Left renal pelvis (tissue), 4 donors: ENCODE data around the gene UQCRC1. TPM values are rescaled to one million over a fixed set of nuclear protein-coding genes. Genes with fewer than 3 reads are reported as not detected.

Experiments
- DNase-seq, 4 donors: peaks; one replicate each; pipeline ENCODE4 v3.0.0-alpha.2; 2013; ENCODE audit warnings: low read depth in 4 of 4, low spot score in 3 of 4
- polyA plus RNA-seq, 4 donors: library from polyadenylated mRNA; unstranded; fragments of 120-200 nt; gene quantifications; one replicate each; pipeline ENCODE4 v1.2.1, GENCODE V29; 2013; ENCODE audit not compliant: insufficient read length in 4 of 4

UQCRC1 gene
- polyA plus RNA-seq, 4 donors = 124 to 300 (median 248) TPM

- no peak for DNase-seq
Measured at GRCh38 chr3:48599509-48600285, 9.7 kb downstream of the UQCRC1 start.

DNA sequence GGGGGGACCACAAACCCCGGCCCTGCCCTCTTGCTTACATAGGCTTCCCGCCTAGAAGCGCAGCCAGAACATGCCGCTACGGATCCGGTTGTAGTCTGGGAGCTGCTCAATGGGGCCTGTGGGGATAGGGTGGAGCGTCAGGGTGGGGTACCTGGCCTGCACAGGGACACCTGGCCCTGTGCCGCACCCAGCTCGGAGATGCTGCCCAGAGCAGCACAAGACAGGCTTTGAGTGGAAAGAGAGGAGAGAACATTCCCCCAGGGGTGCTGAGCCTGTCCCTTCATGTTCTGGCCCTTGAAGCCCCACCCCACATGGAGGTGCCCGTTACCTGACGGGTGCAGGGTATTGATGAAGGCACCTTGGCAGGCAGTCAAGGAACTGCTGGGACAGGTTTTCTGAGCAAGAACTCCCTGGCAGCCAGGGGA is 10.4 kb downstream of the UQCRC1 start:
- DNase-seq = no peak

DNA sequence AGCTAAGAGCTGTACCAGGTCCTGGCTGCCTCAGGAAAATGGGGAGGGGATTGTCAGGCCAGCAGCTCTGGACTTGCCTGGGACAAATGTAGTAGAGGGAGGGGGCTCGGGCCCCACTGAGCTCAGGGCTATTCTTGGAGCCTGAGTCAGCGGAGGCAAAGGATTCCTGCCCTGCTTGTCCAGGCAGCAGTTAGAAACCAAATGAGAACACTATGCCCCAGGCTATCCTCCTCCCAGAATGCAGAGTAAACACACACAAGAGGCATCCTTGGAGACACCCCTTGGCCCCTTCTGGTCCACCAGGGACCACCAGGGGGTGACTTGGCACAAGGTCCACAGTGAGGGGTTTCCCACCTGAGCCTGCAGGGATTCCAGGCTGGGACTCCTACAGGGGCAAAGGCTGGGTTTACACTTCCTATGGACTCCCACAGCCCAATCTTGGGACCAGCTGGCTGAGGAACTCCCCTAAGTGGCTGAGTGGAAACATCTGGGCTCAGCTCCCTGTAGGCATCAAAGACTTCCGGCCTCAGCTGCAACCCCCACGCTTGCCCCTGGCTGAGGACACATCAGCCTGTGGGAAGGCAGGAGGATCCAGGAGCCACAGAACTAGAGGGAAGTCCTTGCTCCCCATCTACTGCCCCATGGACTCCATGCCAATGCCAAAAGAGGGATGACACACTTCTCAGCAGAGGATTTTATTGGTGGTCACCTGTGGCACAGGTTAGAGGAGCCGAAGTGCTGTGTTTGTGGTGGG is 10.9 kb downstream of the UQCRC1 start:
- DNase-seq = peak in 3 of 4 donors; percentile 60 to 78 (median 71)

DNA sequence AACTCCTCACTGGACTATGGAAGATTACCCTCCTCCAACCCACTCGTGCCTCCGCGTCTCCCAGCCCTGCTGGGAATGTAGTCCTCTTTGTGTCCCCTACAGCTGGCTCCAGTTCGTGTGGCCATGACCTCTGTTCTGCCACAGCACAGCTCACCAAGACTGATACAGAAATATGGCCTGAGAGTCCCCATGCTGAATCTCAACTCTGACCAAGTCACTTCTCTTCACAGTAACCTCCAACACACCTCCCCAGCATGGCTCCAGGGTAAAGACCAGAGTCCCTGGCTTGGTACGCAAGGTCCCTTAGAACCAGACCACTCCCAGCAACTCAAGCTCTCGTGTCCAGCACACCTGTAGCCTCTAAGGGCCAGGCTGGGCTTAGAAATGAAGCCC is 12.0 kb downstream of the UQCRC1 start:
- DNase-seq = no peak

- DNase-seq = no peak
Measured at GRCh38 chr3:48596676-48597407, 12.6 kb downstream of the UQCRC1 start.

DNA sequence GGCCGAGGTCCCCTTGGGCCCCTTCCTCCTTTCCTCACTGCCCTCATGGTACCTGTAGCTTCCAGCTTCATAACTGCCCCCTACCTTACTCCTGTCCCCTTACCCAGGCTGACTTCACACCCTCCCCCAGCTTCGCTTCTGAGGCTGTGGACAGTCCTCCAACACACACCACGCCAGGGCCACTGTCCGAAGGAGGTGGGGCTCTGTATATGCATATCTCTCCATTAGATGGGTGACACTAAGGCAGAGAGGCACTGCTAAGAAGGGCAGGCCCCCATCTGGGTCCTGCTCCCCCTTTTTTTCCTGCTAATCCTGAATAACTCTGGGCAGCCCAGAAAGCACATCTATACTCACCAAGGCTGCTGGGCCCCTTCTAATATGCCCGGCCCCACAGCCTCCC is 13.3 kb downstream of the UQCRC1 start:
- no peak for DNase-seq

DNA sequence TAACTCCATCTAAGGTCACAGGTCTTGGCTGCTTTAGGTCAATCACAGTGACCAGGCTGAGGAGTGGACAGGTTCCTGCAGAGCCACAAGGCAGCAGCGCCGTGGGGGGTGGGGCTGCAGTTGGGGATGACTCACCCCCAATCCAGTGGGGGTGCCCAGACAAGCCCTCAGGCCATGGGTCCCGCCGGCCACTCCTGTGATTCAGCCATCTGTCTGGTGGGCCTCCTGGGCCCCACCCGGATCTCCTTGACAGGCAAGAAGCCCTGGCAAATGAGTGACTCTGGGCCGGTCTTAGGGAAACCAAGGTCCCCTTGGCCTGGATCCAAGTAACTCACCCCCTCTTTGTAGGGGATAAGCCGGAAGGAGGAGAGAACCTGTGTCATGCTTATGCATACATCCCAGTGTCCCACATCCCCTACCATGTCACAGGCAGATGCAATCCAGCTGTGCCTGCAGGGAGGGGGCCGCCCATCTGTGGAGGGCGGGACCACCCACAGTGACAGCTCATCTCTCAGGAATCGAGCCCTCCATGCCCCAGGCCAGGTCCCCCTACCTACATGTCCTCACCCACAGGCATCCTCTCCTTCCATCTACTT is 13.8 kb downstream of the UQCRC1 start:
- no peak for DNase-seq

DNA sequence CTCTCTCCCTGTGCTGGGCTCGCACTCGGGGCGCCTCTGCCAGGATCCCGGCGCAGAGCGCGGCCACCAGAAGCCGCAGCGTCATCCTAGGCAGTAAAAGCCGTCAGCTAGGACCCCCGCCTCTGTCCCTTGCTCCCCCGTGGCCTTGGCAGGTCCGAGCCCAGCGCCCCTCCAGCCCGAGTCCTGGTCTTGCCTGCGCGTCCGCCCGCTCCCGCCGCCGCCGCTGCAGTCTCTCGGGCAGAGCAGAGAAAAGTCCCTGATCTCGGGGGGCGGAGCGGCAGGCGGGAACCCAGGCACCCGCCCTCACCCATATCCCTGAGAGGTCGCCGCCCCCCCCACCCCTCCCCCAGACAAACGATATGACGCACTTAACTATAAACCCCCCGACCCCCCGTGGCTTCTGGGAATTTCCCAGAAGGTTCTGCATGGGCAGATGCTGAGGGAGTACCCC is 14.3 kb downstream of the UQCRC1 start, which contains the start of gene COL7A1:
COL7A1 (minus strand) TSS at position 255 of the 451 bp plus-strand sequence; CDS start at position 85, 170 bp downstream.
- DNase-seq = no peak

DNA sequence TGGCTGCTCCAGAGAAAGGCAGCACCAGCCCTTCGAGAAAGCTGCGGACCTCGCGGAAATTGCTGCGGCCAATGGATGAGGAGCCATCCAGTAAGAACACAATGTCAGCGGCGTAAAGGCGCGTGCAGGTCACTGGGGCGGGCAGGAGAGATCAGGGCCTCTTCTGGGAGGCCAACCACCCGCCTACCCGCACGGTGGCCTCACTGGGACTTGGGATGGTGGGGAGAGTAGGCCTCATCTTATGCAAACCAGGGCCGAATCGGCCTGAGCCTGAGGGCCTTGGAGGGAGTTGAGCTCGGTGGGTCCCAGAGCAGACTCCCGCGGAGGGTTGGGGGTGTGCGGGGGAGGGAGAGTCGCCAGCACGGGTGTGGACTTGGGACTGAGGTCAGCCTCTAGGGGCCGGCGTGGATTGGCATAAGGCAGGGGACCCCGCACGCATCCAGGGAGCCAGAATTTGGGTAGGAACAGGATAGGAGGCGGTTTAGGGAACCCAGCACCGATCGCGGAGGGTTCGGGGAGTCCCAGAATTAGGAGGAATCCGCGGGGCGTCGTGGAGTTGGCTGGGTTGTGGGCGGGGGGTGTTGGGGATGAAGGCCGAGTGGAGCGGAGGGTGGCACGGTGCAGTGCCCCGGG is 14.9 kb downstream of the UQCRC1 start:
- no peak for DNase-seq

DNA sequence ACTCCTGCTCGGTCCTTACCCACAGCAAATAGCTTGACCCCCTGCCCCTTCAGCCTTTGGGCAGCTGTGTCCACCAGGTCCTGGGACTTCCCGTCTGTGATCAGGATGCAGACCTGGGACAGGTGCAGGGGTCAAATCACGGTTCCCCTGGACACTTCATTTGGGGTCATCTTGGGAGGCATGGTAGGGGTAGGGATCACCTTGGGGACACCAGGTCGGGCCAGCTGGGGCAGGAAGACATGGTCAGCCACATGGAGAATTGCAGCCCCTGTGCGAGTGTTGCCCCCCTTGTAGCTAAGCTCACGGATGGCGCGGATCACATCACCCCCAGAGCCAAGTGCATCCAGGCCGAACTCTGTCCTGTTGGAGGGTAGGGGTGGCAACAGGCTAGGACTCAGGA is 16.1 kb downstream of the UQCRC1 start:
- DNase-seq = no peak

GRCh38 chr3:48592519-48593087 is 16.8 kb downstream of the UQCRC1 start:
- DNase-seq = no peak

GRCh38 chr3:48591886-48592518 is 17.4 kb downstream of the UQCRC1 start:
- no peak for DNase-seq

DNA sequence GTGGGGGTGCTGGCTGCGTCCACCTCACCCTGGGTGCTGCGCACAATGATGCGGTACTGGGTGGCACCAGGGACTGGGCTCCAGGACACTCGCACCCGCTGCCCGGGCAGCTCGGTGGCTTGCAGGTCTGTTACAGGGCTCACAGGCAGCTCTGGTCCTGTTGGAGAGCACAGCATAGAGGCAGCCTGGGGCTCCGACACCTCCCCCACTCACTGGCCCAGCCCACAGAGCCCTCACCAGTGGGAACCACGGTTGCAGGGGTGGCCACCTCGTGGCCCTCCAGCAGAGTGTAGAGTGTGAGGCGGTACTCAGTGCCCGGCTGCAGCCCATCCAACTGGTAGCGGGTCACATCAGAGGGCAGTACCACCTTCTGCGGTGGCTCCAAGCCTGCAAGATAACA is 18.0 kb downstream of the UQCRC1 start:
- DNase-seq = no peak

- DNase-seq = no peak
Measured at GRCh38 chr3:48588230-48588629, 21.2 kb downstream of the UQCRC1 start.

GRCh38 chr3:48587686-48588085 is 21.8 kb downstream of the UQCRC1 start:
- DNase-seq = no peak

GRCh38 chr3:48585411-48585810 is 24.0 kb downstream of the UQCRC1 start:
- DNase-seq = no peak

GRCh38 chr3:48584836-48585235 is 24.6 kb downstream of the UQCRC1 start:
- DNase-seq = no peak

DNA sequence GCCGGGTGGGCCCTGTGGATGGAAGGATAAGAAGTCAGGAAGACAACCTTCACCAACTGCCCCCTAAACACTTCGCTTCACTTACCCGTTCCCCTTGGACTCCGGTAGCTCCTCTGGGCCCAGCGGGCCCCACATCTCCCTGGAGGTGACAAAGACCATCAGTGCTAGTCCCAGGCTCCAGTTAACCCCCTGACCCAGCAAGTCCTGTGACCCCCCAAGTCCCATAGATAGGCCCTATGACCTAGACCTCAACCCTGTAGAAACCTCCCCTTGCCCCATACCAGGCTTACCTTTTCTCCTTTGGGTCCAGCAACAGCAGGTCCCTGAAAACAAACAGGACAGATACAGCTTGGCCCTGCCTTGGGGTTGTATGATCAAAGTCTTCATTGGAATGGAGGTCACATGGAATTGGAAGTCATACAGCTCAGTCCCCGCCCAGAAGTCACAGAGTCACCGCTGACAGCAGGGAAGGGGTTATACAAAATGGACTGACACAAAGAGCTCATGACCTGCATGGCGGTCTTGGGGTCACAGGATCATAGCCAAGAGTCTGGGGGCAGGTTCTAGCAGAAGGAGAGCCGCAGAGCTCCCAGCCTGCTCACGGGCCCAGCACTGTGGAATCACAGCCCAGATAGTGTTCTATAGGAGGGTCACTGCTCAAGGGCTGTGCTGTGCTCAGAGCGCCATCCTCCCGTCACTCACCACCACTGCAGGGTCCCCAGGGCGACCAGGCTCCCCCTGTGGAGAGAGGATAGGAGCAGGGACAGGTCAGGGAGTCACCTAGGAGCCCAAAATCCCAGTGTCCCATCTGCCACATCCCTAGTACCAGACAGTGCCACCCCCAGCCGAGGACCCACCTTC is 27.6 kb downstream of the UQCRC1 start:
- no peak for DNase-seq

DNA sequence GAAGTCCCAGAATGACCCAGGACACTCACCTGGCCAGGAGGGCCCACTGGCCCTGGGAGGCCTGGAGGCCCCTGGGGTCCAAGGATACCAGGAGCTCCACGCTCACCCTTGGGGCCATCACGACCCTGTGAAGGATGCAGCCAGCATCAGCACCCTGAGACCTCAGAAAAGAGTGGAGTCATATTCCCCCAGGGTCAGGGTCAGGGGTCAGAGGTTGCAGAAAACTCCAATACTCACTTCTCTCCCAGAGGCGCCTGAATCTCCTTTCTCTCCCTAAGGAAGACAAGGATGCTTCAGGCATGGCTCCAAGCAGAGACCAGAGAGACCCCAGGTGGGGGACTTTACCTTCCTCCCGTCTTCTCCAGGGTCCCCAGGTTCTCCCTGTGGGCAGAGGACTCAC is 32.8 kb downstream of the UQCRC1 start:
- no peak for DNase-seq
